ENCODE results near the gene RIC8A. TPM values are rescaled to one million over a fixed set of nuclear protein-coding genes. Genes with fewer than 3 reads are reported as not detected.
A peak's percentile ranks its signal among the peaks of the same experiment; 100 is the strongest.

RIC8A gene
- polyA plus RNA-seq, 1 donor: 64.2 TPM

DNA sequence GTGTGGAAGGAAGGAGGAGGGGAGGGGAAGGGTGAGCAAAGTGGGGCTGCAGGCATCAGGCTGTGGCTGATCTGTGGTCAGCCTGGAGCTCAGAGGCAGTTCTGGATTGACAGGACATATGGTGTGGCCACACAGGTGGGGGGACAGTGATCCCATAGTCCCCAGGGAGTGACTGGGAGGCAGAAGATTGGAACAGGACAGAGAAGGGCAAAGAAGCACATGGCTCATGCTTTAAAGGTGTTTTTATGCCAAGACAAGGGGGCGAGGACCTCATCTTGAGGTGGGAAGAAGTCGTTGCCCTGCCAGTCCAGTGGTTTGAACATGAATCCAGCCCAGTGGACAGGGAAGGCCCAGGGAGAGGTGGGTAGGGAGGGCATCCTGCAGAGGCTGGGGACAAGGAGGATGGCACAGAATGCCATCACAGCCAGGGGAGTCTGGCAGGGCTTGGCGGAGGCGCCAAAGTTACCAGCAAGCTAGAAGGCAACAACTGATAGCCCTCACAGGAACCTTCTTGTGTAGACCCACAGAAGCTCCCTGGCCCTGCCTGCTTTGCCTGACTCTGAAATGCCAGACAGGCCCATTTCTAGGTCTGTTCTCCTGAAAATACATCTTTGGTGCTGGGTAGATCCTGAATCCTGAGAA lies 3.4 kb upstream of the RIC8A start:
- H3K4me3 ChIP-seq (ENCODE audit: low read length): no peak overlapping the region

GRCh38 chr11:204587-205109 lies 2.9 kb upstream of the RIC8A start:
- Histone ChIP-seq H3K4me1 (ENCODE audit: control insufficient read depth, insufficient read depth, low read length) (peaks cover 13% of the 10 kb centered on the region), H3K4me3 (ENCODE audit: low read length) (no peak overlapping the region), H3K27me3 (ENCODE audit: control insufficient read depth, insufficient read depth, low read length) (no peaks in the 10 kb centered on the region), H3K36me3 (ENCODE audit: control insufficient read depth, insufficient read depth, low read length) (peaks cover 45% of the 10 kb centered on the region), H3K27ac (ENCODE audit: low read length) (no peak overlapping the region), H3K9me3 (ENCODE audit: control insufficient read depth, low read depth, low read length) (peaks cover 3% of the 10 kb centered on the region)
- no CpG with 5 or more reads among the region's 12 CpGs for WGBS (ENCODE audit: insufficient coverage, low lambda C conversion rate)
- DNase-seq: no peak

More for the DNA sequence above, 3.4 kb upstream of the RIC8A start:
- no peak for DNase-seq
- Histone ChIP-seq H3K4me1 (ENCODE audit: control insufficient read depth, insufficient read depth, low read length) (peaks cover 8% of the 10 kb centered on the region), H3K27me3 (ENCODE audit: control insufficient read depth, insufficient read depth, low read length) (no peaks in the 10 kb centered on the region), H3K36me3 (ENCODE audit: control insufficient read depth, insufficient read depth, low read length) (peaks cover 42% of the 10 kb centered on the region), H3K9me3 (ENCODE audit: control insufficient read depth, low read depth, low read length) (peaks cover 3% of the 10 kb centered on the region), H3K27ac (ENCODE audit: low read length) (no peak overlapping the region)
- no CpG with 5 or more reads among the region's 4 CpGs for WGBS (ENCODE audit: insufficient coverage, low lambda C conversion rate)

DNA sequence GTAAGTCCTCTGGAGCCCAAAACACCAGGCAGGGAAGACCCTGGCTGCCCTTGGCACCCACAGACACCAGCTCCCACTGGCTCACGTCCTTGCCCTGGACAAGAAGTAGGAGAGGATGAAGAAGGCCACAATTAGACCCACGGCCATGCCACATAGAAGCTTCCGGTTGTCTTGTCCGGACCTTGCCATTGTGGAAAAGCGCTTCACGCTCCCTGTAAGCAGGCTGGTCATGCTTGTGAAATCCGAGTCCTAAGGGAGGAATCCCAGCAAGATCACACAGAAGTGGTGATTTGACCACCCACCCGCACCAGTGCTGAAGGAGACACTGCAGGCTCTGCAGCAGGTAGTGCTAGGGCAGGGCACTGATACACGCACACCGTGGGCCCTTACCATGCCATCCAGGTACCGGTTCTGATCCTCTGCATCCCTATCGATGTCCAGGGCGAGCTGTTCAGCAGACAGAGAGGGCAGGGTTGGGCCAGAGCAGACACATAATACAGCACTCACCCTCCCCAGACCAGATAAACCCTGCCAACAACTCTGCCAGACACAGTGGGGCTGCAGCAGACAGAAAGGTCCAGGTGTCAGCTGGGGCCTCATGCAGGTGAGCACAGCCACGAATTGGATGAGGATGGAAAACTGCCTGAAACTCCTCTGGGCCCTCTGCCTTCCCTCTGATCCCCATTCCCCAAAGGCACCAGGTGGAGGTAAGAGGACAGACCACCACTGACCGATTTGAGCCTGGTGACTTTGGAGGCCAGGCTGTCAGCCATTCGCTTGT lies 2.1 kb upstream of the RIC8A start:
- WGBS (ENCODE audit: insufficient coverage, low lambda C conversion rate): no CpG with 5 or more reads among the region's 16 CpGs
- Histone ChIP-seq H3K4me1 (ENCODE audit: control insufficient read depth, insufficient read depth, low read length) (peaks cover 21% of the 10 kb centered on the region), H3K36me3 (ENCODE audit: control insufficient read depth, insufficient read depth, low read length) (peaks cover 51% of the 10 kb centered on the region), H3K9me3 (ENCODE audit: control insufficient read depth, low read depth, low read length) (peaks cover 3% of the 10 kb centered on the region), H3K27ac (ENCODE audit: low read length) (no peak overlapping the region), H3K27me3 (ENCODE audit: control insufficient read depth, insufficient read depth, low read length) (no peaks in the 10 kb centered on the region), H3K4me3 (ENCODE audit: low read length) (peak overlapping the region; percentile 94)
- DNase-seq: no peak

DNA sequence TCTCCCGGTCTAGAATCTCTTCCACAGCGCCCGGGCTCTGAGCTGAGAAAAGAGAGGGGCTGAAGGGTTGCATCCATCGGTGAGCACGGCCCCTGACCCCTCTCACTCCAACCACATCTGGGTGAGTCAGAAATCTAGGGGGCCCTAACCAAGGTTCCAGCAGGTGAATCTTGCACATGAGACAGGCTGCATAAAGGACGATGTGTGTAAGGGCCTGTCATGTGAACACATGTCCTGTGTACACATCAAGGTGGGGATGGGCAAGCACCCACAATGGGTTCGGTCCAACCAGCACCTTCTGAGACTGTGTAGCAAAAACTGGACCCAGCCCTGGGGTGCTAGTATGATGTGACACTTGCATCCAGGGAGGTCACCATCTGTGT lies 1.5 kb upstream of the RIC8A start:
- no peaks in the 10 kb centered on the region for H3K9me3 ChIP-seq (ENCODE audit: control insufficient read depth, low read depth, low read length)
- H3K27me3 ChIP-seq (ENCODE audit: control insufficient read depth, insufficient read depth, low read length): no peaks in the 10 kb centered on the region
- peaks cover 23% of the 10 kb centered on the region for H3K4me1 ChIP-seq (ENCODE audit: control insufficient read depth, insufficient read depth, low read length)
- peaks cover 51% of the 10 kb centered on the region for H3K36me3 ChIP-seq (ENCODE audit: control insufficient read depth, insufficient read depth, low read length)
- H3K4me3 ChIP-seq (ENCODE audit: low read length): peak overlapping the region; percentile 94
- H3K27ac ChIP-seq (ENCODE audit: low read length): peak overlapping the region; percentile 99
- no peak for DNase-seq
- WGBS (ENCODE audit: insufficient coverage, low lambda C conversion rate): no CpG with 5 or more reads among the region's 7 CpGs

- H3K9me3 ChIP-seq (ENCODE audit: control insufficient read depth, low read depth, low read length): no peaks in the 10 kb centered on the region
- no CpG with 5 or more reads among the region's 39 CpGs for WGBS (ENCODE audit: insufficient coverage, low lambda C conversion rate)
- peak; percentile 50 to 66 for DNase-seq
- peaks cover 23% of the 10 kb centered on the region for H3K4me1 ChIP-seq (ENCODE audit: control insufficient read depth, insufficient read depth, low read length)
- peak overlapping the region; percentile 99 for H3K27ac ChIP-seq (ENCODE audit: low read length)
- peak overlapping the region; percentile 94 for H3K4me3 ChIP-seq (ENCODE audit: low read length)
- peaks cover 53% of the 10 kb centered on the region for H3K36me3 ChIP-seq (ENCODE audit: control insufficient read depth, insufficient read depth, low read length)
- no peaks in the 10 kb centered on the region for H3K27me3 ChIP-seq (ENCODE audit: control insufficient read depth, insufficient read depth, low read length)
These were observed 841 bp upstream of the RIC8A start for GRCh38 chr11:206526-207207.

DNA sequence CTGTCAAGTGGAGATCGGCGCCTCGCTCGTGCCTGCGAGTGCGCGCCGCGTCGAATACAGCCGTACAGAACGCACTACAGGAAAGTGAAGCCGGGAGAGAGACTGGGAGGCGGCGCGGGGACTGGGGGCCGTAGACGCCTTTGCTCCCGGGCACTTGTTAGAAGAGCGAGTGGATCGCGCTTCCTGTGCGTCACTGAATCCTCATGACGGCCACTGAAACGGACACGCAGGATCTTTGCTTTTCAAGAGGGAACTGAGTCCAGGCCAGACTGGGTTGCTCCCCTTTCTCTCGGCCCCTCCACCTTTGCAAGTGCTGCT lies 314 bp downstream of the RIC8A start:
- Histone ChIP-seq H3K4me1 (ENCODE audit: control insufficient read depth, insufficient read depth, low read length) (peaks cover 23% of the 10 kb centered on the region), H3K27ac (ENCODE audit: low read length) (peak overlapping the region; percentile 99), H3K27me3 (ENCODE audit: control insufficient read depth, insufficient read depth, low read length) (no peaks in the 10 kb centered on the region), H3K9me3 (ENCODE audit: control insufficient read depth, low read depth, low read length) (no peaks in the 10 kb centered on the region), H3K36me3 (ENCODE audit: control insufficient read depth, insufficient read depth, low read length) (peaks cover 64% of the 10 kb centered on the region), H3K4me3 (ENCODE audit: low read length) (peak overlapping the region; percentile 94)
- DNase-seq: peak in 1 of 2 donors; percentile 26
- no CpG with 5 or more reads among the region's 27 CpGs for WGBS (ENCODE audit: insufficient coverage, low lambda C conversion rate)

GRCh38 chr11:208181-208916 lies 841 bp downstream of the RIC8A start:
- Histone ChIP-seq H3K4me3 (ENCODE audit: low read length) (peak overlapping the region; percentile 94), H3K27me3 (ENCODE audit: control insufficient read depth, insufficient read depth, low read length) (no peaks in the 10 kb centered on the region), H3K27ac (ENCODE audit: low read length) (peak overlapping the region; percentile 99), H3K4me1 (ENCODE audit: control insufficient read depth, insufficient read depth, low read length) (peaks cover 23% of the 10 kb centered on the region), H3K9me3 (ENCODE audit: control insufficient read depth, low read depth, low read length) (no peaks in the 10 kb centered on the region), H3K36me3 (ENCODE audit: control insufficient read depth, insufficient read depth, low read length) (peaks cover 64% of the 10 kb centered on the region)
- peak; percentile 78 to 90 for DNase-seq
- WGBS (ENCODE audit: insufficient coverage, low lambda C conversion rate): 0% methylated on average over 4 of the region's 57 CpGs

GRCh38 chr11:208917-209260 lies 1.4 kb downstream of the RIC8A start:
- Histone ChIP-seq H3K27me3 (ENCODE audit: control insufficient read depth, insufficient read depth, low read length) (no peaks in the 10 kb centered on the region), H3K36me3 (ENCODE audit: control insufficient read depth, insufficient read depth, low read length) (peaks cover 62% of the 10 kb centered on the region), H3K9me3 (ENCODE audit: control insufficient read depth, low read depth, low read length) (no peaks in the 10 kb centered on the region), H3K4me1 (ENCODE audit: control insufficient read depth, insufficient read depth, low read length) (peaks cover 23% of the 10 kb centered on the region), H3K27ac (ENCODE audit: low read length) (peak overlapping the region; percentile 99), H3K4me3 (ENCODE audit: low read length) (peak overlapping the region; percentile 94)
- WGBS (ENCODE audit: insufficient coverage, low lambda C conversion rate): no CpG with 5 or more reads among the region's 26 CpGs
- DNase-seq: no peak

DNA sequence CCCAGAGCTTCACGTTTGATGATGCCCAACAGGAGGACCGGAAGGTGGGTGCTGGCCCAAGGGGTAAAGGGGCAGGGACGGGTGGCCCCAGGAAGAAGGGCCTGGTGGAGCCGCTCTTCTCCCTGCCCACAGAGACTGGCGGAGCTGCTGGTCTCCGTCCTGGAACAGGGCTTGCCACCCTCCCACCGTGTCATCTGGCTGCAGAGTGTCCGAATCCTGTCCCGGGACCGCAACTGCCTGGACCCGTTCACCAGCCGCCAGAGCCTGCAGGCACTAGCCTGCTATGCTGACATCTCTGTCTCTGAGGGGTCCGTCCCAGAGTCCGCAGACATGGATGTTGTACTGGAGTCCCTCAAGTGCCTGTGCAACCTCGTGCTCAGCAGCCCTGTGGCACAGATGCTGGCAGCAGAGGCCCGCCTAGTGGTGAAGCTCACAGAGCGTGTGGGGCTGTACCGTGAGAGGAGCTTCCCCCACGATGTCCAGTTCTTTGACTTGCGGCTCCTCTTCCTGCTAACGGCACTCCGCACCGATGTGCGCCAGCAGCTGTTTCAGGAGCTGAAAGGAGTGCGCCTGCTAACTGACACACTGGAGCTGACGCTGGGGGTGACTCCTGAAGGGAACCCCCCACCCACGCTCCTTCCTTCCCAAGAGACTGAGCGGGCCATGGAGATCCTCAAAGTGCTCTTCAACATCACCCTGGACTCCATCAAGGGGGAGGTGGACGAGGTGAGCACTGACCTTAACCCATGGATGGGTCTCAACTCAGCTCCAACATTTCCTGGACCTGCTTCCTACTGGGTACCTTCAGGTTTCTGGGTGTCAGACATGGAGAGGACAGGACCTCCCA lies 2.0 kb downstream of the RIC8A start:
- Histone ChIP-seq H3K4me1 (ENCODE audit: control insufficient read depth, insufficient read depth, low read length) (peaks cover 23% of the 10 kb centered on the region), H3K27ac (ENCODE audit: low read length) (no peak overlapping the region), H3K36me3 (ENCODE audit: control insufficient read depth, insufficient read depth, low read length) (peaks cover 63% of the 10 kb centered on the region), H3K9me3 (ENCODE audit: control insufficient read depth, low read depth, low read length) (no peaks in the 10 kb centered on the region), H3K4me3 (ENCODE audit: low read length) (peak overlapping the region; percentile 94), H3K27me3 (ENCODE audit: control insufficient read depth, insufficient read depth, low read length) (no peaks in the 10 kb centered on the region)
- DNase-seq: no peak
- WGBS (ENCODE audit: insufficient coverage, low lambda C conversion rate): no CpG with 5 or more reads among the region's 29 CpGs

Measured in large intestine (tissue), 3 donors.